Effector CD8-positive, alpha-beta T cell (primary cell): ENCODE data around the gene KRT80.
"Not testable (repeated sequence)": the region's sequence is repeated elsewhere in the genome, so short reads cannot be mapped to it uniquely, and the experiment has no call there.

ENCODE experiments used
- DNase-seq: peaks from one replicate; lab custom pipeline; 2025; lab: John Stamatoyannopoulos, UW
- total RNA-seq, 4 experiments: gene quantifications; one replicate each; lab custom pipeline; 2026; lab: John Stamatoyannopoulos, UW

Gene KRT80
- 0 to 0.18 (median 0) reads per million in 4 experiments for total RNA-seq

DNA sequence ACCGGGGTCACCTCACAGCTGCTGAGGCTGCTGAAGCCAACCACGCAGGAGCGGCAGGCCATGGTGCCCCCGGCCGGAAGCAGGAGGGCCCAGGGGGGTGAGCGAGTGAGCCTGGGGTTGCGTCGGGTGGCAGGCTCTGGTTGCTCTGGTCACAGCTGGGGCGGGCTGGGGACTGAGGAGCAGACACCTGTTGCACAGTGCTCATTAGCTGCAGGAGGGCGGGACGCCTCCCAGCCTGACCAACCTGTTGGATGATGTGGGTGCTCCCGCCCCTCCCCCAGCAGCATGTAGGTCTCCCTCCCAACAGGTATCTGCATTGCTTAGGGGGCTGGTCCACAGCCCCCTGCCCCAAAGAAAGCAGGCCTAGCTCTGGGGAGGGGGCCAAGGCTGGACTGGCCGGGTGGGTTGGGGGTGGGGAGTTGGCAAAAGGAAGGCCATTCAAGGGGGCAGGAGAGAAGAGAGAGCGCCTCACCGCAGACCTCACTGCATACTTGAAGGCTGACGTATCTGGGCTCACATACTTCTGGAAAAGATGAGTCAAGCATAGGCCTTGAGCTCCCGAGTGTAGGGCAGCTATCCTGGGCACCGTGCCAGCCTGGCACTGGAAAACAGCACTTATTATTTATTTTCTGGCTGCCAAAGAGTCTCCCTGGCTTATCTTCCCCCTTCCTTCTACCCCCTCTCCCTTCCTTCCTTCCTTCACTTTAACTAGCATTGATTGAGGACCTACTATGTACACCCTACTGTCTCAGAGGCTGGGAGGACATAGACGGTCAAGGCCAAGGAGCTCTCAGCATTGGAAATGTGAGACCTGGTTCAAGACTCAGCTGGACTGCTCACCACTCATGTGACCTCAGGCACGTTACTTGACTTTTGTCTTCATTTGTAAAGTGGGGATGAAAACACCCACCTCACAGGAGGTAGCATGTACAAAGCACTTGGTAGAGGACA, at the start of gene KRT80:
KRT80 (minus strand) TSS at position 174 of the 951 bp plus-strand sequence; CDS start at position 62, 112 bp downstream.
- no peak for DNase-seq

DNA sequence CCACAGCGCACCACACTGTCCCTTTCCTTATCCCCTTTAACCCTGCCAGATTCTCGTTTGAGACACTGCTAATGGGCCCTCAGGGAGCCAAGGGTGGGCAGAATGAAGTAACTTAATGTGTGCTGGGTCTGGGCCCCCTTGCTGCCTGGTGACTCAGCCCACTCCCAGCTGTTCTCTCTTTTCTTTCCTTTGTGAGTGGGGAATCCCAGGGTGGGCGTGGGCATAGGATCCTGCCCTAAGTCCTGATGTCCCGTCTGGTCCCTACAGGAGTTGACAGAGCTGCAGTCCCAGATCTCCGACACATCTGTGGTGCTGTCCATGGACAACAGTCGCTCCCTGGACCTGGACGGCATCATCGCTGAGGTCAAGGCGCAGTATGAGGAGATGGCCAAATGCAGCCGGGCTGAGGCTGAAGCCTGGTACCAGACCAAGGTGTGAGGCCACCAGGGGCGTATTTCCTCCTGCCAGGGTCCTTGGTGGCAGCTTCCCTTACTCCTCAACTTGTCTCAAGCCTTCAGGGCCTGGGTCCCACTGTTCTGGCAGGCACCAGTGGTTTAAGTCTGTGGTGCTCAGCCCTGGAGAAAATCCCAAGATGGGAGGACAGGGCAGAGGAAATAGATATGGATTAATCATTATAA, 49.5 kb upstream of the KRT80 start:
- no peak for DNase-seq

DNA sequence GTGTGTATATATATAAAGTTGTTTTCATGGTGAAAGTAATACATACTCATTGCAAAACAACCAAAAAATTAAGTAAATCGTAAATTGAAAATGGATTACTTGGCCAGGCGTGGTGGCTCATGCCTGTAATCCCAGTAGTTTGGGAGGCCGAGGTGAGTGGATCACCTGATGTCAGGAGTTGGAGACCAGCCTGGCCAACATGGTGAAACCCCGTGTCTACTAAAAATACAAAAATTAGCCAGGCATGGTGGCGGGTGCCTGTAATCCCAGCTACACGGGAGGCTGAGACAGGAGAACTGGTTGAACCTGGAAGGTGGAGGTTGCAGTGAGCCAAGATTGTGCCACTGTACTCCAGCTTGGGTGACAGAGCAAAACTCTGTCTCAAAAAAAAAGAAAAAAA, 48.4 kb upstream of the KRT80 start:
- not testable (repeated sequence) for DNase-seq

DNA sequence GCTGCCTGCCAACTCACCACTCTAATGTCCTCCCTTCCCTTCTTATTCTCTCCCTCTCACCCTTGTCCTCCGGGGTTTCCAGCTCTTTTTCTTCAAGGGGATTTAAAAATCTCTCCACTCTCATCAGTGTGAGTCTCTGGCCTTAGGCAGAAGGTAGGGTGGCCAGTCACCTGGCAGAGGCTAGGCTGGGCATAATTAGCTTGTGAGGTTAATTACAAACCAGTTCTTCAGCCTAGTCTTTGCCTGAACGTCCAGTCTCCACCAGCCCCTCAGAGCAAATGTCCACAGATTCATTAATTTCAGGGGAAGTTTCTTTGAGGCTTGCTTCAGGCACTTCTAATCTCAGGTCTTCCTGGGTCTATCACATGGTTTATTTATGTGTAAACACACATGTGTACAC, 48.0 kb upstream of the KRT80 start:
- no peak for DNase-seq

DNA sequence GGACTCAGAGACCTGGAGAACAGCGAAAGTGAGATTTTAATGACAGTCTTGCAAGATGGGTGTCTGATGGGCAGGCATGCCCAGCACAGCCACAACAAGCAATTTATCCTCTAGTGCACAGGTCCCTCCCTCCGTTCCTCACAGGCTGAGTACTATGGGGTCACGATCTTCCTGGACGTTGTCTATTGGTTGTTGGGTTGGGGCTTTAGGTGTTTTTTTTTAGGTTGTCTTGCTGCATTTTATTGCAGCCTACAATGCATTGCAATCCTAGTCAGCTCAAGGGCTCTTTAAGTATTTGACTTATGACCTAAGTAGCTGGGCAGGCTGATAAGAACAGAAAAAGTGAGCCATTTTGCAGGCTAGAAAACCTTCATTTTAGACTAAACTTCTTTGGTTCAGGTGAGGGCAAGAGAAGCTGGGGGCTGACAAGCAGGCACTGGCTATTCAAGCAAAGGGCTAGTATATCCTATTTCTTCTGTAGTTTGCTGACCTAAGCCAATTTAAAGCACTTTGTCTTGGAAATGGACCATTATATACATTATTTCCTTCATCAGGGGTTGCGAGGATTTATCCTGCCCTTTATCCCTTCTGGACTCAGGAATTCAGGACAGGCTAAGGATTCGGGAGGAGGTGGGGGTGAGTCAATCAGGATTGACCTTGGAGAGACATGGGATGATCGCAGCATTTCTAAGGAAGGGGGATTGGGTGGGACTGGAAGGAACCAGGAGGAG, 47.3 kb upstream of the KRT80 start:
- no peak for DNase-seq

DNA sequence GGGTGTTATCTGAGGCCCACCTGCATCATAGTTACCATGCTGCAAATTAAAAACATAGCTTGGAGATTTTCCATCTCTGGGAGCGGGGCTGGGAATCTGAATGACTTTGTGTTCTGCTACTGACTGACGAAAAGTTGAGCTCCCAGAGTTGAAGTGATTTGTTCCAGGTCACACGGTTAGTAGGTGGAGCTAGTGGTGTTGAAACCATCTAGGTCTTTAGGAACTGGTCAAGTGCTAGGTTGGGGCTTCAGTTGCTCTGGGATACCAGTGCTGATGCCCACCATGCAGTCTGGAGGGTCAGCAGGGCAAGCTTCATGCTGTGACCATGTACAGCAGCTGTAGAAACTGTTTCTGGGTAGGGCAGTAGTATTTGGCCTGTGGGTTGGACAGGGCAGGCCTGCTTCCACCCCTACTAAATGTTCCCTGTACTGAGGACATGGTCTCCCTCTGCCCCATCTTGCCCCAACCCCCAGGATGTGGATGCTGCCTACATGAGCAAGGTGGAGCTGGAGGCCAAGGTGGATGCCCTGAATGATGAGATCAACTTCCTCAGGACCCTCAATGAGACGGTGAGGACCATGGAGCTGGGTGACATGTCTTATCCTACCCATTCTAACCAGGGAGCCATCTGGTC, 46.5 kb upstream of the KRT80 start:
- DNase-seq: no peak

DNA sequence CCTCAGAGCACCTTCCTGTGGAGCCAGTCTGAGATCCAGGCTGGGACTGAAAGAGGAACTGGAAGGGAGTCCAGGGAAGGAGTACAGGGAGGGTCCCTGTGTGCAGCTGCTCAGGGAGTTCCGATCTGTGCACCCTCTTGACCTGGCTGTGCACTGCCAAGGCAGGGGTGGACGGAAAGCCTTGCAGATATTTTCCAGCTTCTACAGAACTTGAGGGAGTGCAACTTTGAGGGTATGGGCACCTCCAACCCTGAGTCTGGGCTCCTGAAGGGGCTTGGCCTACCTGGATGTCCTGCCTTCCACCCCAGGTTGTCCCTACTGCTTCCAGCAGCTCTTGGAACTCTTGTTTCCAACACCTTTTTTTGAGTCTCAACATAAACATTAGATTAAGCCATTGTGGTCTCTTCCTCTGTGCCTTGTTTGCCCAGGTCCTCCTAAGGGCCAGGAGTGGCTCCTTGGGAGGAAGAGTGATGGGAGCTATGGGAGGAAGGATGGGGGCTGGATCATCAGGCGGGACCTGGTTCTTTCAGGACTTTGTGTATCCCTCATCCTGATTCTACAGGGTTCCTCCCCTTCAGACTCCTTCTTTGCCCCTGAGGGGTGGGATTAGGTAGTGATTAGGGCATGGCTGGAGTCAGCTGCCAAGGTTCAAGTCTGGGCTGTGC, 44.7 kb upstream of the KRT80 start:
- DNase-seq: no peak

DNA sequence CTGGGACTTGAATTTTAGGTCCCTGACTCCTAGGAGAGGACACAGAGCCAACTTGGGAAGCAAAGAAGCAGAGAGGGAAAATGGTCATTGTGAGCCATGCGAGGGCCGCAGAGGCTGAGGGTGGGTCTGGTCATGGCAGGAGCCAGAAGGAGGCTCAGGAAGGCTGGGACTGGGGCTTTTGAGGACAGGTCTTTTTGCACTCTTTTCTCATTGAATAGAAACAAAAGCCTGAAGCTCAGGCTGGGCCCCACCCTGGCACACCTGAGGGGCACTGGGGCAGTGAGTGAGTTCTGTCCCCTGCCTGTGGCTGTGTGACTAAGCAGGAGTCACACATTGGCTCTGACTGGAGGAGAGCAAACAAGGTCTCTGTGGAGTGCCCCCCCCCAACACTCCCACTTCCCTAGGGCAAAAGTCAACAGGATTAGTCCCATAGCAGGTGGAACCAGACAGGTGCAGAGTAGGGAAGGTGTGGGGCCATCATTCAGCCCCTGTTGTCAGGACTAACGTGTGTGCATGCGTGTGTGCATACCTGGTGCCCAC, 44.1 kb upstream of the KRT80 start:
- DNase-seq: no peak

DNA sequence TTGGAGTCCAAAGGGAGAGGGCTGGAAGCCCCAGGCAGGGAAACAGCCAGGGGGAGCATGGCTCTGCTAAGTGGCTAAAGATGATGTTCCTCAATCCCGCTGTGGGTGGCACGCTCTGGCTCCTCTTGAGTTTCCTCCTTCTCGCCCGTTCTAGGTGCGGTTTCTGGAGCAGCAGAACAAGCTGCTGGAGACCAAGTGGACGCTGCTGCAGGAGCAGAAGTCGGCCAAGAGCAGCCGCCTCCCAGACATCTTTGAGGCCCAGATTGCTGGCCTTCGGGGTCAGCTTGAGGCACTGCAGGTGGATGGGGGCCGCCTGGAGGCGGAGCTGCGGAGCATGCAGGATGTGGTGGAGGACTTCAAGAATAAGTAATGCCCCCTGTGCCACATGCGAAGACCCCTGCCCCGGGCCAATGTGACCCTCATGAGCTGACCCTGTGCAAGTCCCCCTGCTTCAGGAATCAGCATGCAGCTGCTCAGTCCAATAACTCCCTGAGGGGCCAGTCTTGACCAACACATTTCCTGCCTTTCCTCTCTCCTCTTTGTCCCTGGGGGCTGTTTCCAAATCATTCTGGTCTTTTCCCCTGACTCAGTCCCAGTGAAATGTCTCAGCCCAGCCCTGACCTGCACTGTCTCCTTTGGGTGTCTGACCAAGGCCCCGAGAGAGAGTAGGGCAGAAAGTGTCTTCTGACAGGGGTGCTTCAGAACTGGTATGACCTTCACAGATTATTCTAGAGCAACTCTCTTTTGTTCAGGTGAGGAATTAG, 43.4 kb upstream of the KRT80 start:
- no peak for DNase-seq

DNA sequence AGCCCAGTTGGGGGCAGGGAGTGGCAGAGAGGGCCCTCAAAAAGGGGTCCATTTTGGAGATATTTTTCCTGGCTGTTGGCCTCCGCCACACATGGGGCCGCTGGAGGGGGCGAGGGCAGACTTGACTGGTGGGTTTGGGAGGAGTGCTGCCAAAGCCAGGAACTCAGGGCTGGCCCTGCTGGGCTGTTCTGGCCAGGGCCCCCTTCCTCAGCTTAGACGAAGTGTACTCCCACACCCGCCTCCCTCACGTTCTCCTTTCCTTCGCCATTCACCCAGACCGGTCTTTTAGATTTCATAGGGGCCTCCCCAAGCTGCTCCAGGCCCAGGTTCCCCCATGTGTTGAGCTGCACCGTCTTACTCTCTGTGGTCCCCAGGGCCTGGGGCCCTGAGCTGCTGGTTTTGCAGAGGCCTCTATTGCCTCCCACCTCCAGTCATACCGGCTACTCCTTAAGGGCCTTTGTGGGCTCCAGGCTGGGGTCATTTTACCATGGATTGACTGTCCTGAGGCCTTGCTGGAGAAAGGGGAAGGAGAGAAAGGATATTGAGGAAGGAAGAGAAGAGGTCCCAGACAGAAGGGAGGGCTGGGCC, 42.5 kb upstream of the KRT80 start:
- no peak for DNase-seq

DNA sequence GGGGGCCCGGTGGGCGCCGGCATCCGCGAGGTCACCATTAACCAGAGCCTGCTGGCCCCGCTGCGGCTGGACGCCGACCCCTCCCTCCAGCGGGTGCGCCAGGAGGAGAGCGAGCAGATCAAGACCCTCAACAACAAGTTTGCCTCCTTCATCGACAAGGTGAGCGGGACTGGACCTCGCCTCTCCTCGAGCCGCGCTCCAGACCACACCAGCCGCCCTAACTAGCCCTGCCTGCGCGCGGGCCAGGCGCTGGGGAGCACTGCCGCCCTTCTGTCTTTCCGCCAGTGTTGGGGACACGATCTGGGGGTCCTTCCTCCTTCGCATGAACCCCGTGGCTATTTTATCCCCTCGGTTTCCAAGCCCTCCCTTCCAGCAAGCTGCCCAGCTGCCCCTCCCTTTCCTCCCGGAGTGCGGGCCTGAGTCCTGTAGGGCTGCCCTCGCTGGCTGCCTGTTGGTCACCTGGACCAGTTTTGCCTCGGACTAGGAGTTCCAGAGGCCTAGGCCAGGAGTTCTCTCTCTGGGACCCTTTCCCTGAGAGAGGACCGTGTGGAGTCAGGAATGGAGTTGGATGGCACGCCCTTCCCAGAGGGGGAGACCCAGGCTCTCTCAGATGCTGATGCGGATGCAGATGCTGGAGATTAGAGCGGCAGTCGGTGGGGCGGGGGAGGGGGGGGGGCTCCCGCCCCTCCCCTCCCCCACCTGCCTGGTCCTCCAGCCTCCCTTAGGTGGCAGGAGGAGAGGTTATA, 41.8 kb upstream of the KRT80 start:
- no peak for DNase-seq

DNA sequence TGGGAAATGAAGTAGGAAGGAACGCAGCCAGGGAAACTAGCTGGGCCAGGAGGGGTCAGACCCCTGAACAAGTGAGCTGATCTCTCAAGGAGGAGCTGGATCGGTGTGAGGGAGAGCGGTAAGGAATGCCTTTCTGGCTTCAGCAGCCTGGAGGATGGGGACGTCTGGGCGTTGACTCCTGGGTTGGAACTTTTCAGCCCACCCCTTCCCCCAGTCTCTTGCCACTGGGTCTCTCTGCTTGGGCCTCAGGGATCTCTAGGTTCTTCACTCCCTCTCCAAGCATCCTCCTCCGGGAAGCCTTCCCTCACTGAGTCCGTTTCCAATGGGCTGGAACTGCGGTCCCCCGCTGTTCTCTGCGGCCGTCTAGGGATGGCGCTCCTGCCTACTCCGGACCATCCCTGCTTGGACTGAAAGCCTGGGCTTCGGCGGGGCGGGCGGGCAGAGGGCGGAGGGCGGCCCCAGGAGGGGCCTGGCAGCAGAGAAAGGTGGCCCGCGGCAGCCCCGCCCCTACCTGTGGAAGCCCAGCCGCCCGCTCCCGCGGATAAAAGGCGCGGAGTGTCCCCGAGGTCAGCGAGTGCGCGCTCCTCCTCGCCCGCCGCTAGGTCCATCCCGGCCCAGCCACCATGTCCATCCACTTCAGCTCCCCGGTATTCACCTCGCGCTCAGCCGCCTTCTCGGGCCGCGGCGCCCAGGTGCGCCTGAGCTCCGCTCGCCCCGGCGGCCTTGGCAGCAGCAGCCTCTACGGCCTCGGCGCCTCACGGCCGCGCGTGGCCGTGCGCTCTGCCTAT, 41.1 kb upstream of the KRT80 start, which contains the start of gene KRT7:
KRT7 (plus strand) TSS at position 570 of the 788 bp plus-strand sequence; CDS start at position 624, 54 bp downstream.
- no peak for DNase-seq

DNA sequence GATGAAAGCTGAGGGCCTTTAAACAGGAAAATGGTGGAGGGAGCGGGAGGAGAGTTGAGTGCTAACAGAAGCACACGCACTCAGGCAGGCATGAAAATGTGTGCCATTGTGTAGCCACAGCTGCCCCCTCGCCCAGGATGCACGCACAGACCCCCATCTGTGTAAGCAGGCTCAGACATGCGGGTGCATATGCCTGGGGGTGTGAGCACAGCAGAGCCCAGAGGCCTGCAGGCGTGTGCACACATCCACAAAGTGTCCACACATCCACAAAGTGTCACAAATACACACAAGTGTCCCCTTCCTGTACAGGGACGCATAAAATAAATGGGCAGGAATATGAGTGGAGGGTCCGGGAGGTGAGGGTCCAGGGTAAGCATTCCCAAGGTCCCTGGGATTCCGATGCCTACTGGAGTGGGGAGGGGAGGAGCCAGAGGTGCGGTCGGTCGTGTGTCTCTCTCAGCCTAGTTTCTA, 40.4 kb upstream of the KRT80 start:
- no peak for DNase-seq

DNA sequence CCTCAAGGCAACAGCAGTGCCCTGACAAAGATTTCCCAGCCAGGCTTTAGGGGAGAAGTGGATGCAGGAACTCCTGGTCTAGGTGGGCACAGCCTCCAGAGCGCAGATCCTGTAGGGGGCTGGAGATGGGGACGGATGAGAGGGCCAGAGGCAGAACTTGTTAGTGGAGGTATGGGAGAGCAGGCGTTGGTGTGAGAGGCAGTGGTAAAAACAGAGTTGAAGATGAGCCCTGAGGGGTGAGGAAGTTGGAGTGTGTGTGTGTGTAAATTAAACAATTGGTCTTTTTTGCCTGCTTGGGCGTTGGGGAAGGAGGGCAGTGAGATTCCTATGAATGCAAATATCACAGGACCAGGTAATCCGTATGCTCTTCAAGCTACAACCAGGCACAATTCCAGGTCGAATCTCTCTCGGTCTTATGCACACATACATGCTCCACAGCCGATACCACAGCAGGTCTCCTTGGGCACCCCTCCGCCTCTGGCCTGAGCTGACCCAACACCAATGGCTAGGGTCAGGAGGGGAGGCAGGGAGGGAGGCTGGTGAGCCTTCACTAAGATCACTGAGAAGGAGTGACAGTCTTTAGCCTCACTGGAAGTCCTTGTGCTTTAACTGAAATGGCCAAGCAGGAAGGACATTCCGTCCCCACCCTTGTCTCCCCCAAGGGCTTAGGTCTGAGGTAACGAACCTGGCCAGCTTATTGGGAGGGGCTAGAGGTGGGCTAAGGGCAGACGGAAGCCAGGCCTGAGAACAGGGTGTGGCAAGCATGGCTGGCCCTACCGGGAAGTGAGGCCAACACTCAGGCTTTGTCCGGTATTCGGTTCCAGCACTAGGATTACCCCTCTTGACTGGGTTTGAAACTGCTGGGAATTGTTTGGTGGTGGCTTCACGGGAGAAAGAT, 39.7 kb upstream of the KRT80 start:
- DNase-seq: no peak

DNA sequence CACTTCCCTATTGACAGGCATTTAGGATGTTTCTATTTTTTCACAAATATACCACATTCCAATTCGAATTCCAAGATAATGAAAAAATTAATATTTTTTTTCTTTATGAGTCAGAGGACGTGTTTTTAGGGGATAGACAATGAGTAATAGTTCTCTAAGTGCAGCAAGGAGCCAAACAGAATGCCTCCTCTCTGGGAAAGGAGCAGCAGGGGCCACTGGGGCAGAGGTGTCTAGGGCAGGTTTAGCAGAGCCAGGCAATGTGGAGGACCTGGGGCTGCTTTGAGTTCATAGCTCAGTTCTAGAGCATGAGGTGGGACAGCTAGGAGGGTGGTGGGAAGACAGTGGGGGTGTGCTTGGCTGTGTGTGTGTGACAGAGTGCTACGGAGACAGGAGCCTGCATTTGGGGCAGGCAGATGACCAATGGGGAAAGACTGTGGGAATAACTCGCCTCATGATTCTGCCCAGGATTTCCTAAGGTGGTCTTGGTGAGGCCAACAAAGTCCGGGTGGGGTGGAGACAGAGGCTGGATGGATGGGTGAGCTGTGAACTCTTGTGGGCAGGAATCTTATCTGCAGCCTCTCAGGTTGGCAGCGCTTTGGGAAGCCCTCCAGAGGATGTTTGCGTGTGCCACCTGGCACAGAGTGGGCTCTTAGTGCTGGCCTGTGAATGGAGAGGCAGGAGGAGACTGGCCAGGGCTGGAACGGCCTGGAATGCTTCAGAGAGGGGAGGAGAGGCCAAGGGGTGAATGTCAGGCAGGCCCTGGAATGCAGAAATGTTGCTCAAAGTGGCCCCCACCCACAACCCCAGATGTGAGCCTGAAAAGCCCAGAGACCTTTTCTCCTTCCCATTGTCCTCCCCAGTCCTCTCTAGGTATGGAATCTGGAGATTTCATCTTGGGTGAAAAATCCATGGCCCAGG, 38.8 kb upstream of the KRT80 start:
- no peak for DNase-seq

DNA sequence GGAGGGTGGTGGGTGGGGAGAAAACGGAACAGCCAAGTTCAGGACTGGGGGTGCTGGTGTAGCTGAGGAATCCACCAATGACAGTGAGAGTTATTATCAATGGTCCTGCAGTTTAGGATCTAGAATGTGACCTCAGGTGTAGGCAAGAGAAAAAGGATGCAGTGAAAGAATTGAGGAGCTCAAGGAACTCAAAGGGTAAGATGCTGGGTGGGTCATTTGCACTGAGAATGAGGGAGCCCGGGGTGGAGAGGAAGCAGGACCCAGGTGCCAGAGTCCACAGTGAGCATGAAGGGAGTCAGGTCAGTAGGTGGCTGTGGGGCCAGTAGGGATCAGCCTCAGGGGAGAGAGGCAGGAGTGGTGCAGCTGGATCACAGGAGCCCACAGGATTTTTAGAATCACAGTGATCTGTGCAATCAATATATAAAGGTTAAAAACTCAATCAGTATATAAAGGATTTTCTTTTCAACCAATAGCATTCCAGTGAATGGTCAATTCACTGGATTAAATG, 38.1 kb upstream of the KRT80 start:
- DNase-seq: no peak
